HG03342 (cell line): Measurements from ENCODE around the gene COL4A6.

Experiments used
- ATAC-seq: cut with Tn5 transposase; IDR thresholded peaks from one replicate; pipeline ENCODE4 v1.9.1; 2021; ENCODE audit warnings: mild to moderate bottlenecking, moderate library complexity; ENCODE audit not compliant: unreplicated experiment

The COL4A6 gene

DNA sequence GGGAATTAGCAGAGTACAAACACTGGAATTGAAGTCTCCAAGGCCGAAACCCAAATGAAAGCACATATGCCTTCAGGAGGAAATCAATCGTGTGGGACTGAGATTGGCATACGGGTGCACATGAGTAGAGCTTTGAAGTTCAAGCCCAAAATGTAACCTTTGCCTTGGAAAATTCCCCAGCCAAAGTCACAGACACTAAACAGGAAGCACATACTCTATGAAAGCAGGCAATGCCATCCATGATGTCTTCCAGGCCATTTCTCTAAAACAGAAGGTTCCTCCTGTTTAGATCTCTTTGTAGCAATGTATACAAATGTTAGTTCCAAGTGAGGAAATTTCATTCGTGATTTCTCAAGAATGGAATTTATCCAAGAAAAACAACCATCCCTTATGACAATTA lies 162.5 kb downstream of the COL4A6 start:
- no peak for ATAC-seq

DNA sequence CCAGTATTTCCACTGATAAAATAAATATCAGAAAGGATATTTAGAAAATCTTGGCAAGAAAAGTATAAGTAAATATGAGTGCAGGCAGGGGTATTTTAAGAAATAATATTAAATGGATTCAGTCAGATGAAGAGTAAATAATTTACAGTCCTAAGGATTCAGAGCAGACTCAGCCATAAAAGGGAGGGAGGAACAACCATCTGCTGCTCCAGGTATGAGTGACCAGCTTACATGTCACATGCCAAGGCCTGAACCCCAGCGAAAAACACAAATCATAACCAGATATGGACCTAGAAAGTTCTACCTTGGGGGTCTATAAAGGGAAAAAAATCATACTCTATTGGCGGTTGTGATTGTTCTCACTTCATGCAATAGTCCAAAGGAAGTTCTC lies 166.8 kb downstream of the COL4A6 start:
- no peak for ATAC-seq

GRCh38 chrX:108270739-108271396 lies 167.4 kb downstream of the COL4A6 start:
- ATAC-seq, result no peak

- ATAC-seq, result no peak
Observed at GRCh38 chrX:108270280-108270679, 167.9 kb downstream of the COL4A6 start.

DNA sequence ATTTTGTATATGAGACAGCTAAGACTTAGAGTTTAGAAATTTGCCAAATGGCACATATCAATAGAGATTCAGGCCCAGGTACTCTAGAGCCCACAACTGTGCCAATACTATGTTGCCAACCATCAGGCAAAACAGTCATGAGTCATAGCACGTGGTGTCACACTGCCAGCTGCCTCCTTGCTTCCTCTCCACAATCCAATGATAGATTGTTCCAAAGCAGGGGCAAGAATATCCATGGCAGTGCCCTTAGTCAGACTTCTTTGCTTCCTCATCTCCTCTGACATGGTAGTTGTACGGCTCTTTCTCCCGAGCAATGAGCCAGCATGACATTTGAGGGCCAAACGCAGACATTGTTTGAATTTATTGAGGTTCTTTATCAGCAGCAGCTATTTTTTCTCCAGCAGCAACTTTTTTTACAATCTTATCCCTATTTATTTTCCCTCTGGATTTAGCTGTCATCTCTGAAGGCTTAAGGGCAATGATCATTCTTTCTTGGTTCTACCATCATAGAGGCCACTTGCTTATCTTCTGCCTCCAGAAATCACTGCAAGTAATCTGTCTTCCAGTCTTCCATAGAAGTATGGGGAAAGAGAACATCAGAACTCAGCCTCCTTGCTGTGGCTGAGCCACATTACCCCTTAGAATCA lies 169.7 kb downstream of the COL4A6 start:
- ATAC-seq, result no peak

DNA sequence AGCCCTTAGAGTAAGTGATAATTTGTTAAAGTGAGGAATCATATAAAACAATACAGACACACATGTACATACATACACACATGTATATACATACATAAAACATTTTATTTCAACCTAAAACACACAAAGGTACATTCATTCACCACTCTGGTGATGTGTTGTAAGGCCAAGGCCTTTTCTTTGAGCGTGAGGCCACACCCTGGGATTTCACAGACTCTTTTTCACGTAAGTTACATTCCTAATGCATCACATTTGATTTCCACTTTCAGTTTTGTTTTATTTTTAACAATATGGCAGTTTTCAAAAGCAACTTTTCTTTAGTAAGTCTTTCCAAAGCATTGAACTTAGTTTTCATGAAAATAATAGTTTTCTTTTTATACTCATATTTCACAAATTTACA lies 170.7 kb downstream of the COL4A6 start:
- ATAC-seq, result no peak

- no peak for ATAC-seq
Observed at GRCh38 chrX:108264376-108264775, 173.8 kb downstream of the COL4A6 start.

- ATAC-seq, result no peak
Observed at GRCh38 chrX:108261549-108262203, 176.5 kb downstream of the COL4A6 start.

DNA sequence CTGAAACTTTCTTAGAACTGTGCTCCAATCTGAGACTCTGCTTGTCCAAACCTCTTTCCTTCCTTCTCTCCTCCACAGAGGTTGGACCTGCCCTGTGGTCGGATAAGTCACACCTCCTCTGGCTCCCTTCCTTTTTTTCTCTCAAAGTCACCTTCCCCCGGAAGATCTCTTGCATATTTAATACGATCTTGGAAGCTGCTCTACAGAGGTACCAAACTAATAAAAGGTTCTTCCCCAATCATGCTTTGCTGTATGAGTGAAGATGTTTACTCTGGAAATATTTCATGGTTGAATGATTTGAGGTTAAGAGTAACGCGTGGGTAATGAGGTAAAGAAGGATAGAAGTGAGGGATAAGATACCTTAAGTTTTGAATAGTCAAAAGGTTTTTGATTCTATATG lies 180.7 kb downstream of the COL4A6 start:
- no peak for ATAC-seq

- no peak for ATAC-seq
Observed at GRCh38 chrX:108254636-108255035, 183.6 kb downstream of the COL4A6 start.

- ATAC-seq, result no peak
Observed at GRCh38 chrX:108250654-108251579, 187.3 kb downstream of the COL4A6 start.

DNA sequence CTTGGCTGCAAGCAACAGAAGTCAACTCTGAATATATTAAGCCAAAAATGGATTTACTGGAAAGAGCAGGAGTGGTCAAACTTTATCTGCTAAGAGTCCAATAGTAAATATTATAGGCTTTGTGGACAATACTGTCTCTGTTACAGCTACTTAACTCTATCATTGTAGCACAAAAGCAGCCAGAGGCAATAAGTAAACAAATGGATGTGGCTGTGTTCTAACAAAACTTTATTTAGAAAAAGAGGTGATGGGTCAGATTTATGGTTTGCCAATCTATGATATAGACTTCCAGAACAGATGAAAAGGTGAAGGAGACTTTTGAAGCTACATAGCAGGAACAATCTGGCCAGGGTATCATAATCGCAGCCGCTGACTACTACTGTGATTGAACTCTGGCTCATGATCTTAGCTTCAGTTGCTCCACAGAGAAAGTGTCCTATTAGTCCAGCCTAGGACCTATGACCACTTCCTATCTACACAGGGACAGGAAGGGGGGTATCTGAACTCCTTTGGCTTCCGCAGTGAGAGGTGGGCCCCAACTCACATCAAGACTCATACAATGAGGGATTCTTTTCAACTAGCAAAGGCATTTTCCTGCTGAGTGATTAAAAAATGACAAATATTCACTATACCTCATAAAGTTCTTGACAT lies 191.8 kb downstream of the COL4A6 start:
- ATAC-seq, result no peak

GRCh38 chrX:108245462-108245861 lies 192.8 kb downstream of the COL4A6 start:
- no peak for ATAC-seq

DNA sequence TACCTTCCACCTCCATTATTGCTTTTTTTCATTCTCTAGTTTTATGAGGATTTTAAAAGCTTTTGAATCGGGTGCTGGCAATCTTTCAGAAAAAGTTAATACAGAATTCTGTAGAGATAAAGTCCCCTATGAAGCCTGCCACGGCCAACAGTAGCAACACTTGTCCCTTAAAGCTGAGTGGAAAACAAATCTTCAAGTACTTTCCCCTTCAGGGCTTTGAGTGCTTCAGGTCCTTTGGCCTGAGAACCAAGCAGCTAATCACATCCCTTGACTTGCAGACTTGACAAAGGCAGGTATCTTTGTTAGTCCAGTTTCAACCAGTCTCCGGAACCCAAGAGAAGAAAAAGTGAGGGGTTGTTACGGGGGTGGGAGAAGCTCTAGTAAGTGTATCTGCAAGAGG lies 202.2 kb downstream of the COL4A6 start:
- no peak for ATAC-seq

DNA sequence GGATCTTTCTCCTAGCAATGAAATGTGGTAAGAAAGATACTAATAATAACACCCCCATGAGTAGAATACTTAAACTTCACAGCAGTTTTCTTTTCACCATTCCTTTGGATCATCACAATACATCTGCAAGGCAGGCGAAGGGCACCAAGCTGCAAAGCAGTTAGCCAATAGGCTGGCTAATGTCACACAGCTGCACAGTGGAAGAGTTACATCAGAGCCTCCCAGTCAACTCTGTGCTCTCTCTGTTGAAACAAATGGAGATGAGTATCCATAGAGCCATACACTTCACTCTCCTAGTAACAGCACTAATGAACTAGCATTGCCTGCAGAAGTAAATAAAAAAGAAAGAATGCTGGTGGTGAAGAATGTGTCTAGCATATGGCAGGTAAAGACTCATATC lies 207.6 kb downstream of the COL4A6 start:
- ATAC-seq, result no peak

GRCh38 chrX:108224727-108225621 lies 213.2 kb downstream of the COL4A6 start:
- ATAC-seq, result peak; percentile 81

- ATAC-seq, result no peak
Observed at GRCh38 chrX:108224218-108224617, 214.0 kb downstream of the COL4A6 start.

DNA sequence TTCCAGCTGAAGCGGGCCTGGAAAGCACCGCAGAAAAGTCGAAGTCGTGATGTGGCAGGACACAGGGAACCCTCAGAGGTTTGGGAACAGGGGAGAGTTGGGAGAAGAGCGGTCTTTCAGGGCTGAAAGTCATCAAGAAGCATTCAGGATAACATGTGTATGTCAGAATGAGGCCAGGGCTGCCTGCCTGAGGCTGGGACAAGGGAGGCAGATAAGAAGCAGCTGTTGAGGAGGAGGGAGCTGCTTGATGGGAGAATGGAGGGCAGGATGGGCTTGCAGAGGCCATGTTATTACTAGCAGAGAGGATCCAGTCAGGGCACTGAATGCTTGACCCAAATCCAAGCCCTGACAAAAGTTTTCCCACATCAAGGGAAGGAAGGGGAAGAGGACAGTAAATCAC lies 214.6 kb downstream of the COL4A6 start:
- no peak for ATAC-seq

- ATAC-seq, result no peak
Observed at GRCh38 chrX:108221301-108221864, 216.8 kb downstream of the COL4A6 start.
